GM18520 (cell line): ENCODE measurements around the gene YBX2.
"Not testable (repeated sequence)": the region's sequence is repeated elsewhere in the genome, so short reads cannot be mapped to it uniquely, and the experiment has no call there.

Source experiments
- ATAC-seq: cut with Tn5 transposase; IDR thresholded peaks from one replicate; pipeline ENCODE4 v1.9.1; 2021; ENCODE audit not compliant: unreplicated experiment

Gene YBX2

GRCh38 chr17:7248796-7249195 lies 45.6 kb downstream of the YBX2 start:
- no peak for ATAC-seq

- ATAC-seq = no peak
These were observed 47.7 kb downstream of the YBX2 start for GRCh38 chr17:7246779-7247178.

- not testable (repeated sequence) for ATAC-seq
These were observed 50.6 kb downstream of the YBX2 start for GRCh38 chr17:7243838-7244237.

GRCh38 chr17:7243453-7243729 lies 51.0 kb downstream of the YBX2 start:
- no peak for ATAC-seq

DNA sequence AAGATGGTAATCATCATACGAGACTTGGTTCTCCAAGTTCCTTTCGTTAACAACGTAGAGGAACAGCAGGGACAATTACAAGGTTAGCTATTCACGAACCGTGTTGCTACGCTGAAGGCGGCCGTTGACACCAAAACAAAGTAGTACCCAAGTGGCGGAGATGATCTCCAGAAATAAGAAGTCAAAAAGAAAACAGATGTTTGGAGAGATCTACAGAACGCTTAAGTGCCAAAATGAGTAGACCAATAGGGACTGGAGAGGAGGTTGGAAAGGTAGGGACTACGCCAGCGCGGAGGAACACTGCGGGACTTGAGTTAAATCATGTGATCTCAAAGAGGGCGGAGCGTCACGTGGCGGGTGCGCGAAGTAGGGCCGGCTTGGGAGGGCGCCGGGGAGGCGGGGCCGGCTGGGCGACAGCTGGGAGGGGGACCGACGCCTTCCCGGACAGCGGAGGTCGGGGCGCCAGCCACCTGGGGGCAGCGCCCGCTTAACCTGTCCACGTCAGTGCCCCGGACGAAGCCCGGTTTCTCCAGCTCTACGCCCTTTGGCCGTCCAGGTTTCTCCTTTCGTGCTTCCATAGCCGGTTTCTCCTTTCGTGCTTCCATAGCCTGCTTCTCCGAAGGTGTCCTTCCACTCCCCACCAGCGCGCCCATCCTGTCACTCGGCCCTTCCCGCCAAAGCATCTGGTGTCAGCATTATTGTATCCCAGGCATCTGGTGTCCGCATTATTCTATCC lies 51.6 kb downstream of the YBX2 start:
- ATAC-seq = peak; percentile 30

- peak; percentile 29 for ATAC-seq
These were observed 52.4 kb downstream of the YBX2 start, which contains the start of gene GABARAP for GRCh38 chr17:7241783-7242716. Gene GABARAP, minus strand, starts transcription at chr17:7242449. Its CDS starts 119 bp downstream, at chr17:7242330.

DNA sequence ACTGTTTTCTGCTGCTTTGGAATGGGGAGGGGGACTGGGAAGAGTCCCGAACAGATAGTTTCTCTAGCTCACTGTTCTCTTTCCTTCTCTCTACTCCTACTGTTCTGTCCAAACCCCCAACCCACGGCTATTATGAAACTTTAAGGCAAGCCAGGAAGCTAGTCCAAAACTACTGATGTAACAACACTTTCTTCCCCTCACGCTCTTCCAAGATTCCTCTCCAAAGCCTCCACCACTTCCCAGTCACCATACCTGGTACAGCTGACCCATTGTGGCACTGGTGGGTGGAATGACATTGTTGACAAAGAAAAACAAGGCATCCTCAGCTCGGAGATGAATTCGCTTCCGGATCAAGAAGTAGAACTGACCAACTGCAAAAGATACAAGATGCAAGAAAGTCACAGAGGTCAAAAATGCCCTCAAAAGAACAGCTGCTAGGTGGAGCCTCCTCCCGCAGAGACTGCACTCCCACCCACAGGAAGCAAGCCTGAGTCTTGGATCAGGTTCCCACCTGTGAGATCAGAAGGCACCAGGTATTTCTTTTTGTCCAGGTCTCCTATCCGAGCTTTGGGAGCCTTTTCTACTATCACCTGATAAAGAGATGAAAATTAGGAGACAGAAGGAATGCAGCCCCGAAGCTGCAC lies 53.2 kb downstream of the YBX2 start:
- no peak for ATAC-seq

DNA sequence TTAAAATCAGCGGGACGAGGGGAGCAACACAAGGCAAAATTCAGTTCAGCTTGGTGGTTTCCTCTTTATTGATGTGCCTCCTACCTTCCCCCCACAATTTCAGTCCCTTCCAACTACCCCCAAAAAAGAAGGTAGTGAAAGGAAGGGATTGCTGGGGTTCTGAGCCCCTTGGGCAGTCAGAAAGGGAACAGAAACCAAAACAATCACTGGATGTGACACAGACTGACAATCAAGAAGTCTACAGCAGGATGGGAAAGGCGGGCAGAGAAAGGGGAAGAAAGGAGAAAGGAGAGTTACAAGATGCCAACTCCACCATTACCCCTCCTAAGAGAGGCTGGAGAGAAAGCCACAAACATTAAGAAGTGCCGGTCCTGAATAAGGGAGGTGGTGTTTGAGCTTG lies 54.1 kb downstream of the YBX2 start:
- no peak for ATAC-seq

DNA sequence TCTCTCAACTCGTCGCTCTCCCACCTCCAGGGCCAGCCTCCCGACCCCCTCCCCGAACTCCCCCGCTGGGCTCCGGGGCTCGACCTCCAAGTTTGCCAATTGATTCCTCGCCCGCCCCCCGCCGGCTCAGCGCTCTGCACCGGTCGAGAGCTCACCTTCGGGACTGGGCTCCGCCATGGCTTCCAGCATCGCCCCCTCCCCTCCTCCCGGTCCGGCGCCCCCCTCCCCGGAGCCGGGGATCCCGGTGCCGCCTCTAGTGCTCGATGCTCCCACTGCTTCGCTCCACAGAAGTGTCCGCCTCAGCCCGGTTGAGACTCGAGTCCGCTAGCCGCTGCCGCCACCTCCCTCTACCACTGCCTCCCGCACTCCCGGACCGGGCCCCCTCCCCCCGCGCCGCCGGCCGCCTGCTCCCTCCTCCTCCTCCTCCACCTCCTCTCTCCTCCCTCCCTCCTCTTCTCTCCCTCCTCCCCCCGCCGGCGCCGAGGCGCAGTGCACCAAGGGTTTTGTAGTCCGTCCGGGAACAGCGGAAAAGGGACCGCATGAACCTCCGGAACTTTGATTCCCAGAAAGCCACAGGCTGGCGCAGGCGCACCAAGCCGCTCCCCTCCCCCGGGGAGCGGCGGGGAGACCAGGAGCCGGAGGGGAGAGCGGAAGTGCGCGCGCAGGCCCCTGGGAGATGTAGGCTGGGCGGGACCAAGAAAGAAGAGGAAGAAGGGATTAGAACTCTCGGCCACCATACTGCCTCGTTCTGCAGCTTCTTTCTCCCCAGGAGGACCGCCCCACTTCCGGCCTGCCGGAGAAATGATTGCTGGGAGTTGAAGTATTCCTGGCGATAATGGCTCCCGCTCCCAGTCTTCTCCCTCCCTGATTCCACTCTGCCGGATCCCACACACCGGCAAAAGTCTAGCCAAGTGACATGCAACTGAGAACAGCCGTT lies 55.1 kb downstream of the YBX2 start, which contains the start of gene PHF23:
PHF23 (minus strand) TSS at position 367 of the 937 bp plus-strand sequence; CDS start at position 189, 178 bp downstream.
- ATAC-seq = peak; percentile 36

GRCh38 chr17:7238420-7239090 lies 55.9 kb downstream of the YBX2 start:
- ATAC-seq = no peak
